HG02623 (cell line): ENCODE results near the gene PDPK1.

ENCODE experiments used
- ATAC-seq: cut with Tn5 transposase; IDR thresholded peaks from one replicate; pipeline ENCODE4 v1.9.1; 2021; ENCODE audit warnings: moderate library complexity; ENCODE audit not compliant: unreplicated experiment

Gene PDPK1

GRCh38 chr16:2537451-2538379, at the start of gene PDPK1:
Gene PDPK1 (plus strand): TSS chr16:2538021. CDS start chr16:2538113, 92 bp downstream.
- peak; percentile 75 for ATAC-seq

- ATAC-seq, result no peak
Measured at GRCh38 chr16:2489581-2489980, 48.2 kb upstream of the PDPK1 start.

GRCh38 chr16:2490190-2491105, 47.4 kb upstream of the PDPK1 start:
- ATAC-seq, result no peak

GRCh38 chr16:2492292-2492691, 45.5 kb upstream of the PDPK1 start:
- ATAC-seq, result no peak

- no peak for ATAC-seq
Measured at GRCh38 chr16:2493605-2494004, 44.2 kb upstream of the PDPK1 start.

GRCh38 chr16:2494616-2495015, 43.2 kb upstream of the PDPK1 start:
- ATAC-seq, result no peak

- ATAC-seq, result no peak
Measured at GRCh38 chr16:2495041-2495440, 42.8 kb upstream of the PDPK1 start.

- no peak for ATAC-seq
Measured at GRCh38 chr16:2496223-2497115, 41.4 kb upstream of the PDPK1 start.

GRCh38 chr16:2497116-2497630, 40.6 kb upstream of the PDPK1 start:
- no peak for ATAC-seq

- no peak for ATAC-seq
Measured at GRCh38 chr16:2497695-2498484, 39.9 kb upstream of the PDPK1 start.

- ATAC-seq, result no peak
Measured at GRCh38 chr16:2498531-2499253, 39.1 kb upstream of the PDPK1 start.

- no peak for ATAC-seq
Measured at GRCh38 chr16:2499454-2499853, 38.4 kb upstream of the PDPK1 start.

- ATAC-seq, result no peak
Measured at GRCh38 chr16:2499890-2500429, 37.9 kb upstream of the PDPK1 start.

- ATAC-seq, result no peak
Measured at GRCh38 chr16:2500430-2500917, 37.3 kb upstream of the PDPK1 start.

- no peak for ATAC-seq
Measured at GRCh38 chr16:2500918-2501750, 36.7 kb upstream of the PDPK1 start.

- no peak for ATAC-seq
Measured at GRCh38 chr16:2501946-2502895, 35.6 kb upstream of the PDPK1 start.
